ENCODE measurements around the gene FRYL. TPM values are rescaled to one million over a fixed set of nuclear protein-coding genes. Genes with fewer than 3 reads are reported as not detected.

Gene FRYL
- total RNA-seq, 2 donors from 2014 or later = 29.7 to 47.0 TPM

- no peaks in the 10 kb centered on the region for H3K36me3 ChIP-seq (replicated peaks in 1 of 2; ENCODE audit: insufficient read depth in 1 of 2, low read depth in 2 of 2)
- H3K27me3 ChIP-seq = no peaks in the 10 kb centered on the region
- H3K9me3 ChIP-seq = no peaks in the 10 kb centered on the region
- TF ChIP-seq POLR2A (IDR thresholded peaks at IDR 0.05) (no peak), CTCF (IDR thresholded peaks at IDR 0.05) (no peak)
- H3K27ac ChIP-seq = no peak overlapping the region
- H3K4me3 ChIP-seq = no peak overlapping the region
- no peak for DNase-seq
- ATAC-seq = no peak
- intact Hi-C loops (cut with DNase I) = no loop called here
- no peaks in the 10 kb centered on the region for H3K4me1 ChIP-seq
- 67 to 82% methylated on average over 2 of the region's 2 CpGs for WGBS, 2 donors
Observed at GRCh38 chr4:48634688-48635308, 145.3 kb downstream of the FRYL start.

GRCh38 chr4:48633657-48634056 is 146.4 kb downstream of the FRYL start:
- H3K36me3 ChIP-seq (replicated peaks in 1 of 2; ENCODE audit: insufficient read depth in 1 of 2, low read depth in 2 of 2) = no peaks in the 10 kb centered on the region
- no peaks in the 10 kb centered on the region for H3K9me3 ChIP-seq
- no peak overlapping the region for H3K4me3 ChIP-seq
- no peaks in the 10 kb centered on the region for H3K27me3 ChIP-seq
- ATAC-seq (no peak), DNase-seq (no peak)
- 95 to 100% methylated on average over 1 of the region's 1 CpG for WGBS, 2 donors
- H3K27ac ChIP-seq = no peak overlapping the region
- no peaks in the 10 kb centered on the region for H3K4me1 ChIP-seq
- TF ChIP-seq POLR2A (IDR thresholded peaks at IDR 0.05) (no peak), CTCF (IDR thresholded peaks at IDR 0.05) (no peak)
- intact Hi-C loops (cut with DNase I) = no loop called here

GRCh38 chr4:48629458-48629857 is 150.6 kb downstream of the FRYL start:
- H3K27me3 ChIP-seq = no peaks in the 10 kb centered on the region
- no peak overlapping the region for H3K4me3 ChIP-seq
- no peaks in the 10 kb centered on the region for H3K36me3 ChIP-seq (replicated peaks in 1 of 2; ENCODE audit: insufficient read depth in 1 of 2, low read depth in 2 of 2)
- H3K27ac ChIP-seq = no peak overlapping the region
- no peaks in the 10 kb centered on the region for H3K9me3 ChIP-seq
- WGBS, 2 donors = 91 to 92% methylated on average over 2 of the region's 2 CpGs
- ATAC-seq = no peak
- H3K4me1 ChIP-seq = no peaks in the 10 kb centered on the region
- DNase-seq = no peak
- TF ChIP-seq CTCF (IDR thresholded peaks at IDR 0.05) = no peak
- TF ChIP-seq POLR2A (IDR thresholded peaks at IDR 0.05) = no peak
- intact Hi-C loops (cut with DNase I) = no loop called here

GRCh38 chr4:48623182-48623780 is 156.8 kb downstream of the FRYL start:
- Histone ChIP-seq H3K27me3 (no peaks in the 10 kb centered on the region), H3K4me3 (no peak overlapping the region), H3K27ac (no peak overlapping the region), H3K4me1 (peaks cover 5% of the 10 kb centered on the region), H3K9me3 (no peaks in the 10 kb centered on the region), H3K36me3 (replicated peaks in 1 of 2; ENCODE audit: insufficient read depth in 1 of 2, low read depth in 2 of 2) (peaks cover 0 to 6% of the 10 kb centered on the region in 2 donors)
- intact Hi-C loops (cut with DNase I) = no loop called here
- DNase-seq (no peak), ATAC-seq (no peak)
- TF ChIP-seq CTCF (IDR thresholded peaks at IDR 0.05) (no peak), POLR2A (IDR thresholded peaks at IDR 0.05) (no peak)
- WGBS, 2 donors = 35 to 39% methylated on average over 5 of the region's 5 CpGs

GRCh38 chr4:48620831-48621230 is 159.2 kb downstream of the FRYL start:
- no peaks in the 10 kb centered on the region for H3K9me3 ChIP-seq
- H3K36me3 ChIP-seq (replicated peaks in 1 of 2; ENCODE audit: insufficient read depth in 1 of 2, low read depth in 2 of 2) = peaks cover 0 to 6% of the 10 kb centered on the region in 2 donors
- no peaks in the 10 kb centered on the region for H3K27me3 ChIP-seq
- intact Hi-C loops (cut with DNase I) = no loop called here
- peaks cover 5% of the 10 kb centered on the region for H3K4me1 ChIP-seq
- no peak for DNase-seq
- TF ChIP-seq POLR2A (IDR thresholded peaks at IDR 0.05) = no peak
- no peak overlapping the region for H3K27ac ChIP-seq
- no peak overlapping the region for H3K4me3 ChIP-seq
- WGBS, 2 donors = 85 to 86% methylated on average over 2 of the region's 2 CpGs
- ATAC-seq = no peak
